K562 (cell line): Measurements from ENCODE around the gene SETX. TPM values are rescaled to one million over a fixed set of nuclear protein-coding genes. Genes with fewer than 3 reads are reported as not detected.

Experiments
- ATAC-seq: fragments of 200-7000 bp; cut with Tn5 transposase; 3 replicates; pipeline ENCODE4 v1.9.1; 2020; ENCODE audit warnings: moderate library complexity
- BruUV-seq: library from RNA; stranded (reverse); fragments of 400-500 nt; replicated peaks from 2 replicates; lab custom pipeline; 2021; lab: Mats Ljungman, UMichigan
- CTCF ChIA-PET: fragments of 300-600 bp; formaldehyde crosslinking; extraction: SDS; loops from one replicate; lab custom pipeline; 2021; ENCODE audit warnings: low intra/inter-chr PET ratio; lab: Yijun Ruan, JAX
- POLR2A ChIA-PET: fragments of 300-600, 350-650 bp; sonication (Branson Sonifier 250); formaldehyde crosslinking; extraction: SDS; loops from one replicate; lab custom pipeline; 2021; ENCODE audit warnings: antibody characterized with exemption, inconsistent platforms; lab: Yijun Ruan, JAX
- DNase-seq, 4 experiments: peaks; one replicate each; pipeline versions ENCODE4 v3.0.0 to v3.0.0-alpha.2; 2011 to 2018; ENCODE audit warnings: low spot score in 3 of 4, mixed read lengths in 3 of 4; ENCODE audit errors: extremely low read depth in 1 of 4
- FAIRE-seq: peaks from 2 replicates; lab custom pipeline; 2011; peaks lifted over from hg19 to GRCh38; lab: Jason Lieb, UNC
- H2AFZ ChIP-seq: 2 replicates; pipeline ENCODE4 v1.6.0; 2011; ENCODE audit warnings: low read depth, low read length, control low read depth, inconsistent platforms
- H3K27ac ChIP-seq: fragments of 200-600 bp; 3 replicates; pipeline ENCODE4 v1.8.0; 2011; ENCODE audit warnings: low read depth, mild to moderate bottlenecking, control low read depth, inconsistent platforms, low read length, moderate library complexity, mixed read lengths; ENCODE audit errors: extremely low read depth
- H3K27me3 ChIP-seq, 2 experiments: fragments of 300-600 bp in 1 of 2; 2 replicates in 1 of 2; 3 replicates in 1 of 2; pipeline versions ENCODE4 v1.6.0 to v1.8.0; 2011; ENCODE audit warnings: inconsistent platforms in 2 of 2, low read length in 2 of 2, mild to moderate bottlenecking in 1 of 2, mixed read lengths in 1 of 2, moderate library complexity in 1 of 2; ENCODE audit not compliant: control insufficient read depth in 2 of 2, insufficient read depth in 2 of 2
- H3K36me3 ChIP-seq: fragments of 300-600 bp; 3 replicates; pipeline ENCODE4 v1.8.0; 2011; ENCODE audit warnings: mild to moderate bottlenecking, low read length, inconsistent platforms; ENCODE audit not compliant: control insufficient read depth, insufficient read depth
- H3K4me1 ChIP-seq, 2 experiments: fragments of 200-600 bp in 1 of 2; replicated peaks in 1 of 2; 2 replicates in 1 of 2; 3 replicates in 1 of 2; pipeline versions ENCODE4 v1.5.1 to v1.8.0; 2011; ENCODE audit warnings: inconsistent platforms in 2 of 2, low read length in 2 of 2, mild to moderate bottlenecking in 1 of 2, mixed read lengths in 1 of 2, moderate library complexity in 1 of 2; ENCODE audit not compliant: control insufficient read depth in 2 of 2, insufficient read depth in 2 of 2
- H3K4me2 ChIP-seq: 2 replicates; pipeline ENCODE4 v1.6.1; 2011; ENCODE audit warnings: low read length, control low read depth, inconsistent platforms, mixed read lengths; ENCODE audit not compliant: insufficient read depth
- H3K4me3 ChIP-seq: fragments of 200-600 bp; sonication (generic), shearing (Covaris generic); 2 replicates; pipeline ENCODE4 v1.5.1; 2016; ENCODE audit warnings: control low read depth, inconsistent platforms
- H3K79me2 ChIP-seq: fragments of 200-600 bp; 3 replicates; pipeline ENCODE4 v1.8.0; 2011; ENCODE audit warnings: low read length, inconsistent platforms; ENCODE audit not compliant: control insufficient read depth, insufficient read depth
- H3K9ac ChIP-seq, 2 experiments: 2 replicates each; pipeline versions ENCODE4 v1.6.0 to v1.6.1; 2011; ENCODE audit warnings: low read depth in 2 of 2, low read length in 2 of 2, control low read depth in 1 of 2, inconsistent platforms in 1 of 2, mild to moderate bottlenecking in 1 of 2, mixed read lengths in 1 of 2; ENCODE audit not compliant: insufficient read depth in 1 of 2
- H3K9me1 ChIP-seq: one replicate; pipeline ENCODE4 v1.6.0; 2011; ENCODE audit warnings: inconsistent platforms, mild to moderate bottlenecking, low read length, moderate library complexity; ENCODE audit not compliant: control insufficient read depth, insufficient read depth
- H3K9me3 ChIP-seq: replicated peaks from 2 replicates; pipeline ENCODE4 v1.5.1; 2011; ENCODE audit warnings: low read depth, low read length, inconsistent platforms; ENCODE audit not compliant: control insufficient read depth, insufficient read depth
- H4K20me1 ChIP-seq: replicated peaks from 2 replicates; pipeline ENCODE4 v1.6.1; 2011; ENCODE audit warnings: low read length, inconsistent platforms, mixed read lengths; ENCODE audit not compliant: control insufficient read depth, insufficient read depth
- MEIS2 ChIP-seq: fragments of 450-650 bp; IDR thresholded peaks from 2 replicates; pipeline ENCODE4 v1.6.1; 2014; ENCODE audit warnings: mild to moderate bottlenecking; ENCODE audit not compliant: partially characterized antibody
- OTX1 ChIP-seq: fragments of 450-650 bp; formaldehyde crosslinking; IDR thresholded peaks from 2 replicates; pipeline ENCODE4 v1.4.0; 2022; ENCODE audit warnings: mild to moderate bottlenecking
- TEAD4 ChIP-seq, 2 experiments: sonication (generic) in 1 of 2; formaldehyde crosslinking in 1 of 2; IDR thresholded peaks; 2 replicates each; pipeline versions ENCODE4 v1.6.1 to v1.8.0; 2012 to 2022; ENCODE audit warnings: borderline replicate concordance in 1 of 2, inconsistent platforms in 1 of 2, low read length in 1 of 2, mild to moderate bottlenecking in 1 of 2, missing genetic modification reagents in 1 of 2
- WHSC1 ChIP-seq: IDR thresholded peaks from one replicate; pipeline ENCODE4 v1.6.1; 2012; ENCODE audit warnings: low read length, control low read depth, inconsistent platforms
- WGBS: fragments of 100-300 bp; shearing (Covaris generic); methylation state at CpG from one replicate; pipeline ENCODE4 v1.1.6; 2016; ENCODE audit warnings: low coverage, mixed read lengths; ENCODE audit not compliant: insufficient coverage; ENCODE audit errors: missing lambda C conversion rate; 5-methylcytosine and 5-hydroxymethylcytosine counted together
- in situ Hi-C: fragments of 300-500 bp; cut with MboI; formaldehyde crosslinking; loops from 4 replicates; pipeline ENCODE4 v1.15.0; 2018; ENCODE audit warnings: inconsistent platforms, mixed read lengths
- intact Hi-C: fragments of 100-400 bp; cut with micrococcal nuclease; formaldehyde crosslinking; loops from 2 replicates; pipeline ENCODE4 v1.14.2; 2022
- polyA plus RNA-seq, 8 experiments: library from polyadenylated mRNA; depleted of rRNA in 4 of 8; stranded (reverse) in 5 of 8; unstranded in 3 of 8; fragments of >200 nt; fragmentation: Nextera tagmentation in 2 of 8; fragmentation: Illumina TruSeq in 1 of 8; extraction: Ambion mirVana in 2 of 8; extraction: Trizol in 1 of 8; gene quantifications; 2 replicates each; pipeline versions ENCODE4 v1.2.1 to v1.2.3, GENCODE V29; 2011 to 2014; ENCODE audit warnings: inconsistent platforms in 1 of 8, missing spikeins in 1 of 8
- total RNA-seq, 7 experiments: library from RNA; depleted of rRNA in 6 of 7; stranded (reverse); fragments of >200 nt in 6 of 7; fragmentation: Illumina TruSeq in 2 of 7; extraction: Trizol in 2 of 7; gene quantifications; 2 replicates each; pipeline versions ENCODE4 v1.2.1 to v1.2.3, GENCODE V29; 2011 to 2021; ENCODE audit warnings: low replicate concordance in 1 of 7
- TF ChIP-seq, protein P1 (sequence below): fragments of 450-650 bp; IDR thresholded peaks from 2 replicates; pipeline ENCODE4 v1.6.1; 2018; ENCODE audit not compliant: partially characterized antibody
- TF ChIP-seq, protein P2 (sequence below): fragments of 250-450 bp; sonication (Bioruptor Pico); IDR thresholded peaks from 2 replicates; pipeline ENCODE4 v1.4.0; 2020

SETX gene
- total and polyA plus RNA-seq, 9 of the 15 experiments (the other 6 are each of a cell fraction or from before 2014, with no cell fraction given) = 8.7 to 45.7 (median 28.7) TPM

DNA sequence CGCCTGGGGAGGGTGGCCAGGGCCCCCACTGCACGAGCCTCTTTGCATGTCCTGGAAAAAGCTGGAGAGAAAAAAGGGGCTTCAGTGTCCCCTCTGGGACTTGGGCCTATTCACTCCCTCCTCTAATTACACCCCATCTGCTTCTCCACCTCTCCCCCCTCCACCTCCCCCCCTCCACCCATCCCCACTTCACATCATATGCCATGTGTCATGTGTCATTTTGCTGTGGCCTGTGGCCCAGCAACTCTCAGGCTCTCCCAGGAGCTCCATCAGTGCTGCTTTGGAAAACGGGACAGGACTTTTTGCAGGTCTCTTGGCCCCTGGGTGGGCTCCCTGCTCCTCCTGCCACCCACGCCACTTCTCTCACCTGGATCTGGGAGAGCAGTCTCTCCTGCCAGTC is 124.2 kb downstream of the SETX start (continued):
- TF ChIP-seq, protein P1, sequence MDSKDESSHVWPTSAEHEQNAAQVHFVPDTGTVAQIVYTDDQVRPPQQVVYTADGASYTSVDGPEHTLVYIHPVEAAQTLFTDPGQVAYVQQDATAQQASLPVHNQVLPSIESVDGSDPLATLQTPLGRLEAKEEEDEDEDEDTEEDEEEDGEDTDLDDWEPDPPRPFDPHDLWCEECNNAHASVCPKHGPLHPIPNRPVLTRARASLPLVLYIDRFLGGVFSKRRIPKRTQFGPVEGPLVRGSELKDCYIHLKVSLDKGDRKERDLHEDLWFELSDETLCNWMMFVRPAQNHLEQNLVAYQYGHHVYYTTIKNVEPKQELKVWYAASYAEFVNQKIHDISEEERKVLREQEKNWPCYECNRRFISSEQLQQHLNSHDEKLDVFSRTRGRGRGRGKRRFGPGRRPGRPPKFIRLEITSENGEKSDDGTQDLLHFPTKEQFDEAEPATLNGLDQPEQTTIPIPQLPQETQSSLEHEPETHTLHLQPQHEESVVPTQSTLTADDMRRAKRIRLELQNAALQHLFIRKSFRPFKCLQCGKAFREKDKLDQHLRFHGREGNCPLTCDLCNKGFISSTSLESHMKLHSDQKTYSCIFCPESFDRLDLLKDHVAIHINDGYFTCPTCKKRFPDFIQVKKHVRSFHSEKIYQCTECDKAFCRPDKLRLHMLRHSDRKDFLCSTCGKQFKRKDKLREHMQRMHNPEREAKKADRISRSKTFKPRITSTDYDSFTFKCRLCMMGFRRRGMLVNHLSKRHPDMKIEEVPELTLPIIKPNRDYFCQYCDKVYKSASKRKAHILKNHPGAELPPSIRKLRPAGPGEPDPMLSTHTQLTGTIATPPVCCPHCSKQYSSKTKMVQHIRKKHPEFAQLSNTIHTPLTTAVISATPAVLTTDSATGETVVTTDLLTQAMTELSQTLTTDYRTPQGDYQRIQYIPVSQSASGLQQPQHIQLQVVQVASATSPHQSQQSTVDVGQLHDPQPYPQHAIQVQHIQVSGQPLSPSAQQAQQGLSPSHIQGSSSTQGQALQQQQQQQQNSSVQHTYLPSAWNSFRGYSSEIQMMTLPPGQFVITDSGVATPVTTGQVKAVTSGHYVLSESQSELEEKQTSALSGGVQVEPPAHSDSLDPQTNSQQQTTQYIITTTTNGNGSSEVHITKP = no peak
- TF ChIP-seq OTX1 (CRISPR knock-in tag) (no peak), TEAD4 (IDR thresholded peaks at IDR 0.05; ENCODE audit: low read length) (no peak), TEAD4 (CRISPR knock-in tag; IDR thresholded peaks at IDR 0.05; ENCODE audit: borderline replicate concordance) (no peak)

DNA sequence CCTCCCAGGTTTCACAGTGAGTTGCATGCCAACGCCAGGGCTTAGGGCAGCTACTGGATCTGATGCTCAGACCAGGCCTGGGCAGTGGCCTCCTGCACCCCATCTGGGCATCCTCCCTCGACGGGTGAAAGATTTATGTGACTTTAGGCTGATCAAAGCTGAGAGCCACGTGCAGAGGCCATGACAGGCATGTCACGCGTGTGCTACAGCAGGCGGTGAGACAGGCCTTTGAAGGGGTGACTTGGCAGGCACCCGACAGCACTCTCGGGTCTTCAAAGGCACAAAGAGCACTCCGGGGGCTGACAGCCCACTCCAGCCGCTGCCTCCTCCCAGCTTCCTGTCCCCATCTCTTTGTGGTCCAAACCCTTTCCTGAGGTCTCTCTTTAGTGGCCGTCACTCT is 126.7 kb downstream of the SETX start:
- no peak overlapping the region for H3K4me2 ChIP-seq
- no peak overlapping the region for H3K4me3 ChIP-seq
- in situ Hi-C loops (no loop called here), intact Hi-C loops (no loop called here)
- peaks cover 12% of the 10 kb centered on the region for H4K20me1 ChIP-seq
- no peak overlapping the region for H3K27ac ChIP-seq
- DNase-seq (no peak), FAIRE-seq (no peak), ATAC-seq (no peak)
- H3K4me1 ChIP-seq = peaks cover 0 to 3% of the 10 kb centered on the region in 2 experiments; a peak in 1 of 5 replicates
- H2AFZ ChIP-seq = no peak overlapping the region
- ChIA-PET POLR2A (interaction anchor here (0.6 to 1.4 kb wide), 2 partner anchors 8 to 60 kb away, joined by 3 to 4 read pairs; no protein-coding TSS in a partner anchor), CTCF (no interaction called here)
- peak overlapping the region in 1 of 2 experiments; percentile 20; a peak in 1 of 4 replicates for H3K9ac ChIP-seq
- WGBS = 0% methylated on average over 7 of the region's 12 CpGs
- no peaks in the 10 kb centered on the region for H3K9me1 ChIP-seq
- H3K9me3 ChIP-seq = no peaks in the 10 kb centered on the region
- peaks cover 28 to 59% of the 10 kb centered on the region in 2 experiments; a peak in 4 of 5 replicates for H3K27me3 ChIP-seq
- no peaks in the 10 kb centered on the region for H3K79me2 ChIP-seq
- no TSS peak for BruUV-seq
- H3K36me3 ChIP-seq = no peaks in the 10 kb centered on the region
- peak; percentile 2 for TF ChIP-seq MEIS2
- TF ChIP-seq, protein P1 = no peak
- TF ChIP-seq, protein P2, sequence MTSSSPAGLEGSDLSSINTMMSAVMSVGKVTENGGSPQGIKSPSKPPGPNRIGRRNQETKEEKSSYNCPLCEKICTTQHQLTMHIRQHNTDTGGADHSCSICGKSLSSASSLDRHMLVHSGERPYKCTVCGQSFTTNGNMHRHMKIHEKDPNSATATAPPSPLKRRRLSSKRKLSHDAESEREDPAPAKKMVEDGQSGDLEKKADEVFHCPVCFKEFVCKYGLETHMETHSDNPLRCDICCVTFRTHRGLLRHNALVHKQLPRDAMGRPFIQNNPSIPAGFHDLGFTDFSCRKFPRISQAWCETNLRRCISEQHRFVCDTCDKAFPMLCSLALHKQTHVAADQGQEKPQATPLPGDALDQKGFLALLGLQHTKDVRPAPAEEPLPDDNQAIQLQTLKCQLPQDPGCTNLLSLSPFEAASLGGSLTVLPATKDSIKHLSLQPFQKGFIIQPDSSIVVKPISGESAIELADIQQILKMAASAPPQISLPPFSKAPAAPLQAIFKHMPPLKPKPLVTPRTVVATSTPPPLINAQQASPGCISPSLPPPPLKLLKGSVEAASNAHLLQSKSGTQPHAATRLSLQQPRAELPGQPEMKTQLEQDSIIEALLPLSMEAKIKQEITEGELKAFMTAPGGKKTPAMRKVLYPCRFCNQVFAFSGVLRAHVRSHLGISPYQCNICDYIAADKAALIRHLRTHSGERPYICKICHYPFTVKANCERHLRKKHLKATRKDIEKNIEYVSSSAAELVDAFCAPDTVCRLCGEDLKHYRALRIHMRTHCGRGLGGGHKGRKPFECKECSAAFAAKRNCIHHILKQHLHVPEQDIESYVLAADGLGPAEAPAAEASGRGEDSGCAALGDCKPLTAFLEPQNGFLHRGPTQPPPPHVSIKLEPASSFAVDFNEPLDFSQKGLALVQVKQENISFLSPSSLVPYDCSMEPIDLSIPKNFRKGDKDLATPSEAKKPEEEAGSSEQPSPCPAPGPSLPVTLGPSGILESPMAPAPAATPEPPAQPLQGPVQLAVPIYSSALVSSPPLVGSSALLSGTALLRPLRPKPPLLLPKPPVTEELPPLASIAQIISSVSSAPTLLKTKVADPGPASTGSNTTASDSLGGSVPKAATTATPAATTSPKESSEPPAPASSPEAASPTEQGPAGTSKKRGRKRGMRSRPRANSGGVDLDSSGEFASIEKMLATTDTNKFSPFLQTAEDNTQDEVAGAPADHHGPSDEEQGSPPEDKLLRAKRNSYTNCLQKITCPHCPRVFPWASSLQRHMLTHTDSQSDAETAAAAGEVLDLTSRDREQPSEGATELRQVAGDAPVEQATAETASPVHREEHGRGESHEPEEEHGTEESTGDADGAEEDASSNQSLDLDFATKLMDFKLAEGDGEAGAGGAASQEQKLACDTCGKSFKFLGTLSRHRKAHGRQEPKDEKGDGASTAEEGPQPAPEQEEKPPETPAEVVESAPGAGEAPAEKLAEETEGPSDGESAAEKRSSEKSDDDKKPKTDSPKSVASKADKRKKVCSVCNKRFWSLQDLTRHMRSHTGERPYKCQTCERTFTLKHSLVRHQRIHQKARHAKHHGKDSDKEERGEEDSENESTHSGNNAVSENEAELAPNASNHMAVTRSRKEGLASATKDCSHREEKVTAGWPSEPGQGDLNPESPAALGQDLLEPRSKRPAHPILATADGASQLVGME (CRISPR knock-in tag) = no peak
- no peak for TF ChIP-seq WHSC1
